Fibroblast of mammary gland (primary cell): ENCODE data around the gene PPP2R2D.

Experiments
- DNase-seq: peaks from one replicate; pipeline ENCODE4 v3.0.0-alpha.2; 2010; ENCODE audit warnings: low read depth
- H3K4me3 ChIP-seq: 2 replicates; pipeline ENCODE4 v1.5.1; 2011; ENCODE audit warnings: low read depth, mild to moderate bottlenecking, low read length, moderate library complexity; ENCODE audit not compliant: control insufficient read depth
- CTCF ChIP-seq: conservative IDR thresholded peaks from 2 replicates; pipeline ENCODE4 v1.5.1; 2011; ENCODE audit warnings: low read depth, low read length, inconsistent platforms; ENCODE audit not compliant: control insufficient read depth, insufficient read depth

The PPP2R2D gene

DNA sequence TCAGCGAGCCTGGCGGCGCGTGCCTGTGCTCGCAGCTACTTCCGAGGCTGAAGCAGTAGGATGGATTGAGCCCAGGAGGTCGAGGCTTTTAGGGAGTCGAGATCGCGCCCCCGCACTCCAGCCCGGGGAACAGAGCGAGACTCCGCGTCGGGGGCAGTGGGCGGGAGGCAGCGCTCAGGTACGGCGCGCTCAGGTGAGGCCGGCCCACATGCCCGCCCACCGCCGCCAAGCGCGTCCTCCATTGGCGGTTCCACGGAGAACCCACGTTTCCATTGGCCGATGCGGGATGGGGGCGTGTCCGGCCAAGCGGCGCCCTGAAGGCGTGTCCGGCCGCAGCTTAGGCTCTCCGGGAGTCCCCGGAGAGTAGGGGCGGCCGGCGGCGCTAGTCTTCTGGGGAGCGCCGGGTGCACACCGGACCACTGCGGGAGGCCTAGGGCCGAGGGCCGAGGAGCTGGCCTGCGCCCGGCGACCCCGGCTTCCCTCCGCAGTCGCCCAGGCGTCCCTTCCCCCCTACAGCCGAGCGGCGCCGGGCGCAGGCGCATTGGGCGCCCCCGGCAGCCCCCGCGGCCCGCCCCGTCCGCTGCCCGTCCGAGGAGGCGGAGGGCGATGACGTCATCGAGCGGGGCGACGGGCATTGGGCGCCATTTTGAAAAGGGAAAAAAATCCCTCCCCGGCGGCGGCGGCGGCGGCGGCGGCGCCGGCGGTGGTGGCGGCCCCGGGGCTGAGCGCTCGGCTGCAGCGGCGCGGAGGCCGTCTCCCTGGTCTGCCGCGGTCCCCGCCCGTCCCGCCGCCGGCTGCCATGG lies at the start of gene PPP2R2D:
PPP2R2D (plus strand) TSS at position 659 of the 803 bp plus-strand sequence; CDS start at position 800, 141 bp downstream.
- TF ChIP-seq CTCF, result no peak

GRCh38 chr10:131851346-131851745 lies 49.5 kb upstream of the PPP2R2D start:
- DNase-seq, result no peak
- no peak for TF ChIP-seq CTCF
- no peak overlapping the region for H3K4me3 ChIP-seq

More for the DNA sequence above, at the start of gene PPP2R2D:
- DNase-seq, result peak; percentile 81
- peak within 1 kb of the TSS; percentile 72 for H3K4me3 ChIP-seq

- DNase-seq, result no peak
- no peak overlapping the region for H3K4me3 ChIP-seq
- TF ChIP-seq CTCF, result no peak
These were observed 48.5 kb upstream of the PPP2R2D start for GRCh38 chr10:131852176-131852822.

DNA sequence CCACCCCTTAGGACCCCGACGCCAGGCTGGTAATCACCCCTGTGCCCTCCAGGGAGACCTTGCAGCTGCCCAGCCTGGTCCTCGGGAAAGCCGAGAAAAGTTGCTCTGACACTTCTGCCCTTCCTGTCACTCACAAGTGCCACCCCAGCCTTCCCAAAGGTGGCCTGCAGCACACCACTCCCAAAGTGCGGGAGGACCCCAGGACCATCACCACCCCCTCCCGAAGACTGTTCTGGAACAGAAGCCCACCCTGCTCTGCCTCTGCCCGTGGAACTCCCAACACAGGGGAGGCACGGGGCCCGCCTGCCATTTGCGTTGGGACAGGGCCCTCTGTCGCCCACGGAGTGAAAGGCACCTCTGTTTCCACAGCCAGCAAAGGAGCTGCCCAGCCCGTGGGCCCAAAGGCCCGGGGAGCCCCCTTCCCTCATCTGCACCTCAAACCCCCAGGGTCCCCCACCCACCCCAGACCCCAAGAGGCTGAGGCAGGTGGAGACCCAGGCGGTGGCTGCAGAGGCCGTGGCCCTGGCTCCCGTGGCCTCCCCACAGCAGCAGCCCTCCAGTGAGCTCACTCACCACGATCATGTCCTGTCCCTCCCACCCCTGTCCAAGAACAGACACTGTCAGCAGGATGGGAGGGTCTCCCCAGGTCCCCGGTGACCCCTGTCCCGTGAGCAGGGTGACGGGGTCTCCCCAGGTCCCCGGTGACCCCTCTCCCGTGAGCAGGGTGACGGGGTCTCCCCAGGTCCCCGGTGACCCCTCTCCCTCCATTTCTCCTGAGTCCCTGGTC lies 47.8 kb upstream of the PPP2R2D start:
- no peak for TF ChIP-seq CTCF
- H3K4me3 ChIP-seq, result no peak overlapping the region
- DNase-seq, result no peak

- no peak for DNase-seq
These were observed 47.2 kb upstream of the PPP2R2D start for GRCh38 chr10:131853610-131853964.

More at GRCh38 chr10:131853610-131853964, 47.2 kb upstream of the PPP2R2D start:
- H3K4me3 ChIP-seq, result no peak overlapping the region
- no peak for TF ChIP-seq CTCF
